GM21528 (cell line): Measurements from ENCODE around the gene EDC3.
A peak's percentile ranks its signal among the peaks of the same experiment; 100 is the strongest.
"Not testable (repeated sequence)": the region's sequence is repeated elsewhere in the genome, so short reads cannot be mapped to it uniquely, and the experiment has no call there.

Experiments used
- ATAC-seq: cut with Tn5 transposase; IDR thresholded peaks from one replicate; pipeline ENCODE4 v1.9.1; 2021; ENCODE audit warnings: mild to moderate bottlenecking, moderate library complexity; ENCODE audit not compliant: unreplicated experiment, low FRiP score

EDC3 gene

GRCh38 chr15:74612677-74613076 lies 83.1 kb downstream of the EDC3 start:
- ATAC-seq = no peak

DNA sequence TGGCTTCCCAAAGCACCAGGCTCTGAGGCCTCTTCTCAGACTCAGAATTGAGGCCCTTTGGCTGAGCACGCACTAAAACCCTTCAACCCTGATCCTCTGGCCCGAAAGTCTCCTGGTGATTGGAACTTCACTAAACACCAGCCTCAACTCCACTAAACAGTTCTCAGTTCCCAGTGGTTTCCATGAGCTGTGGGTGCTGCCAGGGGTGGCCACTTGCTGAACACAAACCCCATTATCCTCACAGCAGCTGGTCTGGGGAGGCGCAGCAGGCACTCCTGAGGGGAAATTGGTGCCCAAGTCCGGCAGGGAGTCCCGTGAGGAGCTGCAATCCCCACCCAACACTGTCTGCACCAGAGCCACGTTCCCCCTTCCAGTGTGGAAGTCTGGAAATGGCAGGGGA lies 84.0 kb downstream of the EDC3 start:
- ATAC-seq = no peak

DNA sequence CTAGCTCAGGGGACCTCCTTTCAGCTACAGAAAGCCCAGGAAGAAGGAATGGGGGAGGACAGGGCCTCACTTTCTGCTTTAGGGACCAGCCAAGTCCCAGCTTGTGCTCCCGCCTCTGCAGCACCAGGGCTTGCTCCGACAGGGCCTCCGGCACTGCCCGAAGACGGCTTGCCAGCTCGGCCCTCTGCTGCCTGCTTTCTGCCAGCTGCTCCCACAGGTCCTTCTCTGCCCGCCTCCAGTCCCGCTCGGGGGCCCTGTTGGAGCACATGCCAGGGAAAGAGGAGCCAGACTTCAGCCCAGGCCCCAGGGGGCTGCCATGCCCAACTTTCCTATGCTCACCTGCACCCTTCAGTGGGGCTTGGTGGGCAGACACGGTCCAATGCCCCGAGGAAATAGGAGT lies 84.5 kb downstream of the EDC3 start:
- no peak for ATAC-seq

DNA sequence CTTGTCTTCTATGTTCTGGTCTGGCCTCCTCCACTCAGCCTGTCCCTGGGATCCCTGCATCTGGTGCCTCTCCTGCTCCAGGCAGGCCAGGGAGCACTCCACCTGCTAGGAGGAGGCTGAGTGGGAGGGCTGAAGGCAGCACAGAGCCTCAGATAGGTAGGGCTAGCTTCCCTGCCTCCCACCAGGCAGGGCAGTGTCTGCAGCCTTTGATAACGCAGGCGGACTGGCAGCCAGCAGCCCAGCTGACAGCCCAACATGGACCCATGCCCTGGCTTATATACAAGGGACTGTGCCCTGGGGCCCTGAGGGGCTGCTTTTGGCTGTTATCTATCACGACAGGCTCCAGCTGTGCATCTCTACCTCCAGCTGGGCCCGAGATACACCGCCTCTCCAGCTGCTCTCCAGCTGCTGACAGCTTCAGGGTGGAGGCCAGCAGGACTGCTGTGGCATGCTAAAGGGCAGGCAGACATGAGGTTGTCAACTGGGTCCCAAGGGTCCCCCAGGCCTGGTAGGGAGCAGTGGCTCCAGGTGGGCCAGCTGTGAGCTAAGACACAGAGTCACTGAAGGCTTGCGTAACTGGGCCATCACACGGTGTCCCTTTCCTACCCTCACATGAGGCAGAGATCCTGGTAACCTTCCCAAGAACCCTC lies 85.4 kb downstream of the EDC3 start:
- no peak for ATAC-seq

- no peak for ATAC-seq
These were observed 85.9 kb downstream of the EDC3 start for GRCh38 chr15:74609938-74610301.

DNA sequence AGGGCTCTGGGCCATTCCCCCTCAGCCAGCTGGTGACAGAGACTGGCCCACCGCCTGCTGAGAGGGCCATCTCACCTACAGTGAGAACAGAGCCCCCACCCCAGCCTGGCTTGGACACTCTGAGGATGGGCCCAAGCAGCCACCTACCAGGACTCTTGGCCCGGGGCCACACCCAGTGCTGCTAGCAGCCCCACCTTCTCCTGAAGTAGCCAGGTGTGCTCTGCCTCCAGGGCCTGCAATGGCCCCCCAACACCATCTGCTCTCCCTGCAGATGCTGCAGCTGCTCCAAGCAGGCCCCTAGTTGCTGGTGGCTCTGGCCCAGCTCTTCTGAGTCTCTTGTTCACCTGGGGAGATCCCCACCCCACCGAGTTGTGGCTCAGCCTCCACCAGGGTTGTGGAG lies 87.0 kb downstream of the EDC3 start:
- no peak for ATAC-seq

DNA sequence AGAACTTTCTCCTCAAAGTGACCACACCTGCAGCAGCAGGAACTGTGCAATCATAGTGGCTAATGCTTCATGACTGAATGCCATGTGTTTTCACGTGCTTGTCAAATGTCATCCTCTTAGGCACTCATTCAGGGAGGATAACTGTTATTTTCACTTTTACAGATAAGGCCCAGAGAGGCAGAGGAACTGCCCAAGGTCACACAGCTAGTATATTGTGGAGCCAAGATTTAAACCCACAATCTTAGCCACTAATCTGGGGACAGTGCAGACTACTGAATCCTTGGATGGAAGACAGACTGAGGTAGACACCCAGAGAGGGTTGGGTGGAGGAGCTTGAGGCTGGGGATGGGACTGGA lies 90.1 kb downstream of the EDC3 start:
- ATAC-seq = no peak

DNA sequence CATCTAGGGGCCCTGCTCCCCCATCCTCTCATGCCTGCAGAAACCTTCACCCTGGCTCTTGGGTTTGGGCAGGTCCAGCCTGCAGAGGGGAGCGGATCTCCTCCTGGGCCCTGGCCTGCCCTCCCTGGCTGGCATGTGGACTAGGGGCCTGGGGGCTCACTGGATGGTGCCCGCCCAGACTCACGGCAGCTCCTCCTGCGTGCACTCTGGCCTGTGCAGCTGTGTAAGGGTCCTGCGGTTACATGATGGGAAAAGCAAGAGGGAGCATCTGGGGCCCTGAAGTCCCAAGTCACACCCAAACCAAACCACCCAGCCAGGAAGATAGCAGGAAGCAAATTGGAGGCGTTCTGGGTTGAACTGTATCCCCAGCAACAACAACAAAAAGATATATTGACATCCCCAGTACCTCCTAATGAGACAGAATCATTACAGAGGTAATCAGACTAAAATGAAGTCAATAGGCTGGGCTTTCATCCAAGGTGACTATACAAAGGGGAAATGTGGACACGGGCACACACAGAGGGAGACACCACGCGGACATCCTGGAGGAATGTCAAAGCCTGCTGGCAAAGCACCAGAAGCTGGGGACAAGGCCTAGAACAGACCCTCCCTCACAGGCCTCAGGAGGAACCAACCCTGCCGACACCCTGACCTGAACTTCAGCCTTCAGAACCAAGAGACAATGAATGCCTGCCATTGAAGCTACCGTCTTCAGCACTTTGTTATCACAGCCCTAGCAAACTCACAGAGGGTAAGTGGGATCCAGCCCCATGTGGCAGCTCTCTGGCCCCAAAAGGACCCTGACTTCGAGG lies 90.6 kb downstream of the EDC3 start:
- no peak for ATAC-seq

DNA sequence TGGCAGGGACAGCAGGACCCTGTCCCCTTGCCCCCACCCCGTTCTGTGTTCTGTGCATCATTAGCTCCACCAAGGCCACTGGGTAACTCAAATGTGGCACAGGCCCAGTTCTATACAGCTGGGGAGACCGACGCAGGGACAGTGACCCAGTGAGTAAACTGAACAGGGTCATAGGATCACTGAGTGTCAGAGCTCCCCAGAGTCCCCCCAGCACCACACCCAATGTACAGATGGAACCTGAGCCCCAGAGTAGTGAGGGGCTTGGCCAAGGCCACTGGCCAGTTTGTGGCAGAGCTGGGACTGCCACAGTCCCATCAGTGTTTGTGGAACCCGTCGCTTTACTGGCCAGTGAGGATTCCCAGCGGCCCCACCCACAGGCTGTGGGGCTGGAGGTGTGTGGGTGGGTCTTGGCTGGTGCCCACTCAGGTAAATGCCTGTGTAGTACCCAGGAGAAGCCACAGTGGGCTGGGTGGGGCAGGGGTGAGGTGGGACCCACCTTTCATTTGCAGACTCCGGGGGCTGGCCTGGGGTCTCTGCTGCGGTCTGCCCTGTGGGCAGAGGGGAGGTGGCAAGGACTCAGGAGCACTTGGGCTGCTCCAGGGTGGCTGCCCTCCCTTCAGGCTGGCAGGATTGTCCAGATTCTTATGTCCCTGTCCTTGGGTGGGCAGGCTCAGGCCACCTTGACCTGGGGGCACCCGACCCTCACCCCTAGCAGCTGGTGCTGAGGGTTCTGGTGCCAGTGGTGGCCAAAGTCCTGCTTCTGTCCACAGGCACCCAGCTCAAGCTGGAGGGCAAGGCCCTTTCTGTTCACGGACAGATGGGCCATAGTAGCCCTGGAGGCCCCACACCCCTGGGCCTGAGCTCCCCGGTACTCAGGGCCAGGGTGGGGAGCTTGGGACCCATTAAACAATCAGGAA lies 91.8 kb downstream of the EDC3 start:
- no peak for ATAC-seq

GRCh38 chr15:74603026-74603788 lies 92.6 kb downstream of the EDC3 start:
- no peak for ATAC-seq

- no peak for ATAC-seq
These were observed 96.7 kb downstream of the EDC3 start for GRCh38 chr15:74599156-74599555.

- ATAC-seq = peak; percentile 84
These were observed 97.5 kb downstream of the EDC3 start for GRCh38 chr15:74598126-74598842.

DNA sequence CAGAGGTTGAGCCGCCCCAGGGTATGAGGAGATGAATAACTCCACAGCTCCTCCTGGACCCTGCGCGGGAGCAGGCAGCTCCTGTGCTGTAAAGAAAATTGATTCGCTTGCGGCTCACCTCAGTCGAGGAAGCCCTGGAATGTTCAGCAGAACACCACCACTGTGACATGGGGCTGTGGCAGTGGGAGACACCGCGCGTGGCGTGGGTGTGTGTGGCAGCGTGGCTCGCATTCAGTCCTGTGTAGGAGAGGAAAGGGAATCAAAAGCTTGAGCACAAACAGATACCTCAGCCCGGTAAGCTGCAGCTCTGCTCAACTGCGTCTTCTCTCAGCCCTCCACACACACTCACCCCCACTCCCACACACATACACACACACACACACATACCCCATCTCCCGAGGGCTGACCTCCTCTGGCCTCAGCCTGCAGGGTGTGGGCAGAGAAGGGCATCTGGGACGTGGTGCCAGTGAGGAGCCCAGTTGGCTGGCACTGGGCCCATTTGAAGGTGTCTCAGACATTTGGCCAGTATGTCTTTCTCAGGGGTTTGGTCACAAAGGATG lies 98.6 kb downstream of the EDC3 start:
- ATAC-seq = not testable (repeated sequence)

- ATAC-seq = not testable (repeated sequence)
These were observed 99.1 kb downstream of the EDC3 start for GRCh38 chr15:74596736-74597135.

DNA sequence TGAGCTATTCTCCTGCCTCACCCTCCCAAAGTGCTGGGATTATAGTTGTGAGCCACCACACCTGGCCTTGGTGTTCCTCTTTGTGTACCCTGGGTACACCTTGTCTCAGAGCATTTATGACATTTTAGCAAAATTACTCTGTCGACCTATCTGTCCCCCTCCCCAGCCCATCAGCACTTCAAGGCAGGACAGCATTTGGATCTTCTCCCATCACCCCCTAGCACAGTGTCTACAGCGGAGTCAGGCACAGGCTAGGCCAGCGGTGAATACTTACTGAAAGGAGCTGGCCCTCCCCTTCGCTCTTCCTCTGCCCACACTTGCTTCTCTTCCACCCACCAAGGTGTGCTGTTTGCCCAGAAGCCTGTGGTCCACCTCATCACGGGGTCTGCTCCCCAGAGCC lies 100.6 kb downstream of the EDC3 start:
- no peak for ATAC-seq

GRCh38 chr15:74594455-74594854 lies 101.4 kb downstream of the EDC3 start:
- ATAC-seq = no peak

- ATAC-seq = no peak
These were observed 102.7 kb downstream of the EDC3 start for GRCh38 chr15:74593122-74593521.

- ATAC-seq = no peak
These were observed 103.6 kb downstream of the EDC3 start for GRCh38 chr15:74592222-74592621.

GRCh38 chr15:74589826-74590225 lies 106.0 kb downstream of the EDC3 start:
- no peak for ATAC-seq

DNA sequence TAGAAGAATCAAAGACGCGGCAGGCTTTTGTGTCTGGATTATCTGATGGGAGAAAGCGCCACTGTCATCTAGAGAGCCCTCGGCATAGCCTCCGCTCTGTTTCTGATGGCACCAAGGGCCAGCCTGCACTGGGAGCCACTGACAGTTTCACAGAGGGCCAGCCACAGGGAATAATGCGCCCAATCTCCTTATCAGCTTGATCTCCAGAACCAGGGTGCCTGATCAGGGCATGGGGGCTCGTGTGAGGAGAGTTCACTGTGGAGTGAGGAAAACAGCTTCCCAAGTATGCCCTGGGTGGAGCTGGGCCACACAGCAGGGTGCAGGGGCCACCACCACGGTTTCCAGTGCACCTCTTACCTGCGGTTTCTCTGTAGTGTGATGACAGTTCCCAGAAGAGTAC lies 110.0 kb downstream of the EDC3 start:
- ATAC-seq = no peak
